Astrocyte of the hippocampus (primary cell): ENCODE measurements around the gene CMTM3.
A peak's percentile ranks its signal among the peaks of the same experiment; 100 is the strongest.
"Not testable (repeated sequence)": the region's sequence is repeated elsewhere in the genome, so short reads cannot be mapped to it uniquely, and the experiment has no call there.

Experiments
- DNase-seq: peaks from one replicate; pipeline ENCODE4 v3.0.0; 2011; ENCODE audit warnings: low read depth, low spot score

Gene CMTM3

GRCh38 chr16:66661671-66662346 lies 57.3 kb downstream of the CMTM3 start:
- not testable (repeated sequence) for DNase-seq

- DNase-seq: peak; percentile 52
These were observed 58.1 kb downstream of the CMTM3 start for GRCh38 chr16:66662445-66663194.
